ENCODE measurements around the gene ARAP1. TPM values are rescaled to one million over a fixed set of nuclear protein-coding genes. Genes with fewer than 3 reads are reported as not detected.

The ARAP1 gene
- total RNA-seq, 1 experiment from 2014 or later, result 76.1 TPM

DNA sequence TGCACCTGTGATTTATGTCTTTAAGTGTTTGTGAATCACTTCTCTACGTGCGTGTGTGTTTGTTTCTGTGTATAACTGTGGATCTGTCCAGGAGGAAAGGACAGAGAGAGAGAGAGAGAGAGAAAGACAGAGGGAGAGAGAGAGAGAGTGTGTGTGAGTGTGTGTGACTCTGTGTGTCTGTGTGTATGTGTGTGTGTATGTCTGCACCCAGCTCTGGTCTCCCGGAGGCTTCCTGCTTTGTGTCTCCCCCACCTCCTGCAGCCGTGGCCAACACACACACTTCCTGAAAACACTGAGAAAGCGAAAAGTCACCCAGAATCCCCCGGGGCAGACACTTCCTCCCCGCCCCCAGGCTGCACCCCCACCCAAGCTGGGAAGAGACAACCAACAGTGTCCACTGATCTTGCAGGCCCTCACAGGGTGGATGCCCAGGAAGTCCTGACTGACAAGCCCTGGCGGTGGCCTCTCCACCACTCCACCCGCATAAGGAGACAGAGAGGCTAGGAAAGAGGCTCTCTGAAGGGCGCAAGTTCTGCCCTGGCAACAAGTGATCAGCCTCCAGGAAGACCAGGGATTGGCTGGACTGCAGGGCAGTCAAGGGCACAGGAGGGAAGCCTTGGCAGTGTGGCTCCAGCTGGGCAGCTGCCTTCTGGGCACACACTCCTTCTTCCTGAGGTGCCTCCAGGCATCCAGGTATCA lies 30.0 kb downstream of the ARAP1 start:
- Histone ChIP-seq H3K9ac (ENCODE audit: low read length) (peak overlapping the region; percentile 91), H2AFZ (ENCODE audit: low read length) (no peak overlapping the region), H3K4me2 (ENCODE audit: low read depth, low read length, poor library complexity, severe bottlenecking) (peak overlapping the region; percentile 95), H3K9me2 (replicated peaks; ENCODE audit: insufficient read depth, low read length) (no peaks in the 10 kb centered on the region), H3K79me2 (ENCODE audit: low read length) (peaks cover 91% of the 10 kb centered on the region), H3K4me1 (ENCODE audit: low read length) (peaks cover 69% of the 10 kb centered on the region), H4K20me1 (ENCODE audit: insufficient read depth, low read depth, low read length) (peaks cover 62% of the 10 kb centered on the region), H3K27me3 (ENCODE audit: low read length) (no peaks in the 10 kb centered on the region), H3K4me3 (ENCODE audit: low read length) (peak overlapping the region; percentile 88), H3K36me3 (ENCODE audit: insufficient read depth, low read length) (no peaks in the 10 kb centered on the region; the same call in 1 of the 2 replicates), H3K27ac (ENCODE audit: low read length) (peak overlapping the region; percentile 82), H3K9me3 (ENCODE audit: low read length) (no peaks in the 10 kb centered on the region)
- DNase-seq, result peak; percentile 93

- H3K27ac ChIP-seq (ENCODE audit: low read length), result peak overlapping the region; percentile 82
- H3K36me3 ChIP-seq (ENCODE audit: insufficient read depth, low read length), result no peaks in the 10 kb centered on the region; the same call in 1 of the 2 replicates
- DNase-seq, result no peak
- peak overlapping the region; percentile 95 for H3K4me2 ChIP-seq (ENCODE audit: low read depth, low read length, poor library complexity, severe bottlenecking)
- H3K9me3 ChIP-seq (ENCODE audit: low read length), result no peaks in the 10 kb centered on the region
- H3K4me1 ChIP-seq (ENCODE audit: low read length), result peaks cover 69% of the 10 kb centered on the region
- H3K79me2 ChIP-seq (ENCODE audit: low read length), result peaks cover 93% of the 10 kb centered on the region
- no peaks in the 10 kb centered on the region for H3K9me2 ChIP-seq (replicated peaks; ENCODE audit: insufficient read depth, low read length)
- peaks cover 65% of the 10 kb centered on the region for H4K20me1 ChIP-seq (ENCODE audit: insufficient read depth, low read depth, low read length)
- H2AFZ ChIP-seq (ENCODE audit: low read length), result no peak overlapping the region
- H3K27me3 ChIP-seq (ENCODE audit: low read length), result no peaks in the 10 kb centered on the region
- peak overlapping the region; percentile 88 for H3K4me3 ChIP-seq (ENCODE audit: low read length)
- peak overlapping the region; percentile 91 for H3K9ac ChIP-seq (ENCODE audit: low read length)
Measured at GRCh38 chr11:72721689-72722049, 30.5 kb downstream of the ARAP1 start.

- Histone ChIP-seq H3K36me3 (ENCODE audit: insufficient read depth, low read length) (no peaks in the 10 kb centered on the region; the same call in 1 of the 2 replicates), H3K9me3 (ENCODE audit: low read length) (no peaks in the 10 kb centered on the region), H3K9ac (ENCODE audit: low read length) (peak overlapping the region; percentile 91), H4K20me1 (ENCODE audit: insufficient read depth, low read depth, low read length) (peaks cover 69% of the 10 kb centered on the region), H3K4me1 (ENCODE audit: low read length) (peaks cover 69% of the 10 kb centered on the region), H3K4me2 (ENCODE audit: low read depth, low read length, poor library complexity, severe bottlenecking) (peak overlapping the region; percentile 95), H3K27me3 (ENCODE audit: low read length) (no peaks in the 10 kb centered on the region), H3K9me2 (replicated peaks; ENCODE audit: insufficient read depth, low read length) (no peaks in the 10 kb centered on the region), H3K4me3 (ENCODE audit: low read length) (peak overlapping the region; percentile 88), H3K27ac (ENCODE audit: low read length) (peak overlapping the region; percentile 82), H3K79me2 (ENCODE audit: low read length) (peaks cover 97% of the 10 kb centered on the region), H2AFZ (ENCODE audit: low read length) (no peak overlapping the region)
- peak; percentile 62 for DNase-seq
Measured at GRCh38 chr11:72721276-72721675, 30.9 kb downstream of the ARAP1 start.

GRCh38 chr11:72720784-72721183 lies 31.4 kb downstream of the ARAP1 start:
- Histone ChIP-seq H3K4me1 (ENCODE audit: low read length) (peaks cover 68% of the 10 kb centered on the region), H3K4me3 (ENCODE audit: low read length) (peak overlapping the region; percentile 88)

DNA sequence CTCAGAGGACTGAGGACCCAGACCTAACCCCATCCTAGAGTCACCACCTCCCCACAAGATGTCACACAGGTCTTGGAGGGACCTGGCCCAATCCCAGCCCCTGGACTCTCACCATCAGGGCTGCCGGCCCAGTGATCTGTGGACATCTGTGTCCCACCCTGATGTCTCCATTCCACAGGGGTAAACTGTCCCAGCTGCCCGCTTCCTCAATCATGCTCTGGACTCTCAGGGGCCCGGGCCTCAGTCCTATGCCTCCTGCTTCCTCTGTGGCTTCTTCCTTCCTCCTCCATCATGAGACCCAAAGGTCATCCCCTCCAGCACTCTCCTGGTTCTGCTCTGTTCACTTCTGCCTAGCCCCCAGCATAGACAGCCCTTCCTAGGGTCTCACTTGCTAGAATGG lies 32.2 kb downstream of the ARAP1 start:
- Histone ChIP-seq H3K9ac (ENCODE audit: low read length) (peak overlapping the region; percentile 91), H3K27ac (ENCODE audit: low read length) (peak overlapping the region; percentile 82), H3K27me3 (ENCODE audit: low read length) (no peaks in the 10 kb centered on the region), H4K20me1 (ENCODE audit: insufficient read depth, low read depth, low read length) (peaks cover 61% of the 10 kb centered on the region; the same call in 1 of the 2 replicates), H3K4me1 (ENCODE audit: low read length) (peaks cover 62% of the 10 kb centered on the region), H2AFZ (ENCODE audit: low read length) (no peak overlapping the region), H3K9me2 (replicated peaks; ENCODE audit: insufficient read depth, low read length) (no peaks in the 10 kb centered on the region), H3K36me3 (ENCODE audit: insufficient read depth, low read length) (no peaks in the 10 kb centered on the region; the same call in 1 of the 2 replicates), H3K4me2 (ENCODE audit: low read depth, low read length, poor library complexity, severe bottlenecking) (peak overlapping the region; percentile 95), H3K79me2 (ENCODE audit: low read length) (peaks cover 94% of the 10 kb centered on the region), H3K9me3 (ENCODE audit: low read length) (no peaks in the 10 kb centered on the region), H3K4me3 (ENCODE audit: low read length) (peak overlapping the region; percentile 88; the same call in 1 of the 2 replicates)
- DNase-seq, result no peak

More at GRCh38 chr11:72720784-72721183, 31.4 kb downstream of the ARAP1 start:
- no peak for DNase-seq
- Histone ChIP-seq H3K9ac (ENCODE audit: low read length) (peak overlapping the region; percentile 91), H3K4me2 (ENCODE audit: low read depth, low read length, poor library complexity, severe bottlenecking) (peak overlapping the region; percentile 95), H4K20me1 (ENCODE audit: insufficient read depth, low read depth, low read length) (peaks cover 65% of the 10 kb centered on the region), H3K9me2 (replicated peaks; ENCODE audit: insufficient read depth, low read length) (no peaks in the 10 kb centered on the region), H3K79me2 (ENCODE audit: low read length) (peaks cover 95% of the 10 kb centered on the region), H2AFZ (ENCODE audit: low read length) (no peak overlapping the region), H3K36me3 (ENCODE audit: insufficient read depth, low read length) (no peaks in the 10 kb centered on the region; the same call in 1 of the 2 replicates), H3K27me3 (ENCODE audit: low read length) (no peaks in the 10 kb centered on the region), H3K9me3 (ENCODE audit: low read length) (no peaks in the 10 kb centered on the region), H3K27ac (ENCODE audit: low read length) (peak overlapping the region; percentile 82)

DNA sequence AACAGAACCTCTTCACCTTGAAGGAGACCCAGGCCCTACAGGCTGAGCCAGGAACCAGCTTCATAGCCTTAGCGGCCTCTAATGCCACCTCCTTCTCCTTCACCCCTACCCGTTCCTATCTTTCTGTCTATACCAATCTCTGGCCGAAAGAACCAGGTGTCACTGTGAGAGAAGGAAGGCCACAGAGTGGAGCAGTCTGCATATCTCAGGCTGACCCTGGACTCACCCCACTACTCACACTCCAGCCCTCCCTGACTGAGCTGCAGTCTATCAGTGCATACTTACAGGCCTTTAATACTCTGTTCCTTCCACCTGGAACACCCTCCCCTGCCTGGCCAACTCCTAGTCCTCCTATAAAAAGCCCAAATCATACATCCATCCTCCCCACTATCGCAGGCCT lies 32.7 kb downstream of the ARAP1 start:
- no peaks in the 10 kb centered on the region for H3K9me2 ChIP-seq (replicated peaks; ENCODE audit: insufficient read depth, low read length)
- H3K4me3 ChIP-seq (ENCODE audit: low read length), result peak overlapping the region; percentile 88; the same call in 1 of the 2 replicates
- H3K36me3 ChIP-seq (ENCODE audit: insufficient read depth, low read length), result no peaks in the 10 kb centered on the region; the same call in 1 of the 2 replicates
- no peaks in the 10 kb centered on the region for H3K9me3 ChIP-seq (ENCODE audit: low read length)
- DNase-seq, result no peak
- H3K27ac ChIP-seq (ENCODE audit: low read length), result peak overlapping the region; percentile 82
- peak overlapping the region; percentile 91 for H3K9ac ChIP-seq (ENCODE audit: low read length)
- H3K4me2 ChIP-seq (ENCODE audit: low read depth, low read length, poor library complexity, severe bottlenecking), result peak overlapping the region; percentile 95
- H4K20me1 ChIP-seq (ENCODE audit: insufficient read depth, low read depth, low read length), result peaks cover 59% of the 10 kb centered on the region; the same call in 1 of the 2 replicates
- no peak overlapping the region for H2AFZ ChIP-seq (ENCODE audit: low read length)
- no peaks in the 10 kb centered on the region for H3K27me3 ChIP-seq (ENCODE audit: low read length)
- H3K79me2 ChIP-seq (ENCODE audit: low read length), result peaks cover 94% of the 10 kb centered on the region
- peaks cover 58% of the 10 kb centered on the region for H3K4me1 ChIP-seq (ENCODE audit: low read length)

DNA sequence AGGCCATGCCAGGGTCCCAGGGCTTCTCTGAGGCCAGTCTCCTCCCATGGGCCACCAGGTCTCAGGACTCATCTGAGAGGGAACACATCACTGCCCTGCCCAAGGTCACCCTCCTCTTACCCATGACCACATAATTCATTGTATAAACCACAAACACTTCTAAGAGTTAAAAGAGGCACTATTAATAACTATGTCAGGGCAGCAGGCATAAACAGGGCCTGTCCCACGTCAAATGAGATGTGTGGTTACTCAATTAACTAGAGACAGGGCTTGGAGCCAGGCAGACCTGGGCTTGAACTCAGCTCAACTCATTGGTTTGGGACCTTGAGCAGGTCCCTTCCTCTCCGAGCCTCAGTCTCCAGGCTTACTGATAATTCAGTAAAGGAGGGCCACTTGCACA lies 33.1 kb downstream of the ARAP1 start:
- Histone ChIP-seq H3K4me3 (ENCODE audit: low read length) (no peak overlapping the region), H4K20me1 (ENCODE audit: insufficient read depth, low read depth, low read length) (peaks cover 58% of the 10 kb centered on the region; the same call in 1 of the 2 replicates), H3K4me1 (ENCODE audit: low read length) (peaks cover 54% of the 10 kb centered on the region), H3K4me2 (ENCODE audit: low read depth, low read length, poor library complexity, severe bottlenecking) (peak overlapping the region; percentile 95), H3K27ac (ENCODE audit: low read length) (peak overlapping the region; percentile 82), H3K27me3 (ENCODE audit: low read length) (no peaks in the 10 kb centered on the region), H3K36me3 (ENCODE audit: insufficient read depth, low read length) (no peaks in the 10 kb centered on the region; the same call in 1 of the 2 replicates), H3K79me2 (ENCODE audit: low read length) (peaks cover 94% of the 10 kb centered on the region), H3K9me2 (replicated peaks; ENCODE audit: insufficient read depth, low read length) (no peaks in the 10 kb centered on the region), H3K9me3 (ENCODE audit: low read length) (no peaks in the 10 kb centered on the region), H3K9ac (ENCODE audit: low read length) (peak overlapping the region; percentile 91; the same call in 1 of the 2 replicates), H2AFZ (ENCODE audit: low read length) (no peak overlapping the region)
- no peak for DNase-seq

GRCh38 chr11:72718101-72718501 lies 34.1 kb downstream of the ARAP1 start:
- Histone ChIP-seq H3K9me2 (replicated peaks; ENCODE audit: insufficient read depth, low read length) (no peaks in the 10 kb centered on the region), H3K4me2 (ENCODE audit: low read depth, low read length, poor library complexity, severe bottlenecking) (no peak overlapping the region), H3K4me3 (ENCODE audit: low read length) (no peak overlapping the region), H3K9me3 (ENCODE audit: low read length) (no peaks in the 10 kb centered on the region), H2AFZ (ENCODE audit: low read length) (no peak overlapping the region), H4K20me1 (ENCODE audit: insufficient read depth, low read depth, low read length) (peaks cover 60% of the 10 kb centered on the region; the same call in 1 of the 2 replicates), H3K9ac (ENCODE audit: low read length) (no peak overlapping the region), H3K4me1 (ENCODE audit: low read length) (peaks cover 46% of the 10 kb centered on the region), H3K36me3 (ENCODE audit: insufficient read depth, low read length) (no peaks in the 10 kb centered on the region; the same call in 1 of the 2 replicates), H3K27ac (ENCODE audit: low read length) (no peak overlapping the region), H3K27me3 (ENCODE audit: low read length) (no peaks in the 10 kb centered on the region), H3K79me2 (ENCODE audit: low read length) (peaks cover 88% of the 10 kb centered on the region)
- no peak for DNase-seq
